Testis (tissue), 3 donors: Measurements from ENCODE around the gene PDCD5. TPM values are rescaled to one million over a fixed set of nuclear protein-coding genes. Genes with fewer than 3 reads are reported as not detected.

Experiments
- DNase-seq: peaks from one replicate; pipeline ENCODE4 v3.0.0-alpha.2; 2019
- H3K27ac ChIP-seq, 2 donors: fragments of 200-600 bp; sonication (generic); one replicate each; pipeline ENCODE4 v1.5.1; 2019
- H3K27me3 ChIP-seq: fragments of 200-600 bp; sonication (generic); one replicate; pipeline ENCODE4 v1.5.1; 2019
- H3K36me3 ChIP-seq: fragments of 200-600 bp; sonication (generic); one replicate; pipeline ENCODE4 v1.5.1; 2017; ENCODE audit warnings: low read depth; ENCODE audit errors: missing control alignments
- H3K4me1 ChIP-seq: fragments of 200-600 bp; sonication (generic); one replicate; pipeline ENCODE4 v1.5.1; 2019
- H3K4me3 ChIP-seq, 2 donors: fragments of 200-600 bp; sonication (generic); one replicate each; pipeline ENCODE4 v1.5.1; 2017 to 2019
- H3K9me3 ChIP-seq: fragments of 200-600 bp; sonication (generic); one replicate; pipeline ENCODE4 v1.5.1; 2017
- POLR2A ChIP-seq: fragments of 450-650 bp; IDR thresholded peaks from one replicate; pipeline ENCODE4 v1.6.1; 2017; ENCODE audit warnings: antibody characterized with exemption, mild to moderate bottlenecking, moderate library complexity
- WGBS, 2 donors: methylation state at CpG; one replicate each; pipeline ENCODE4 v1.1.5; 2018; 5-methylcytosine and 5-hydroxymethylcytosine counted together
- intact Hi-C: fragments of 100-400 bp; cut with DNase I; formaldehyde crosslinking; loops from one replicate; pipeline ENCODE4 v1.15.1; 2023; ENCODE audit warnings: low total_unique reads
- polyA plus RNA-seq: library from polyadenylated mRNA; stranded (reverse); fragments of 350-450 nt; fragmentation: Illumina TruSeq; extraction: RNeasy Lipid Tissue Mini Kit (QIAGEN cat#74804); gene quantifications from one replicate; pipeline ENCODE4 v1.2.3, GENCODE V29; 2014; ENCODE audit warnings: low read depth, low replicate concordance; ENCODE audit not compliant: insufficient read depth
- small RNA-seq, 2 donors: library from RNA; depleted of rRNA; stranded (forward); fragments of <200 nt; gene quantifications; one replicate each; pipeline ENCODE3, GENCODE V24; 2016
- total RNA-seq, 2 donors: library from RNA; depleted of rRNA; stranded (reverse); fragments of >200 nt; gene quantifications; one replicate each; pipeline ENCODE4 v1.2.3, GENCODE V29; 2016
- TF ChIP-seq, protein P1 (sequence below), 3 experiments: fragments of 450-650 bp in 2 of 3; fragments of 200-600 bp in 1 of 3; sonication (generic) in 1 of 3; IDR thresholded peaks; one replicate each; pipeline ENCODE4 v1.5.1; 2016 to 2019; ENCODE audit warnings: antibody characterized with exemption in 3 of 3, mild to moderate bottlenecking in 2 of 3, moderate library complexity in 1 of 3

PDCD5 gene
- total and polyA plus RNA-seq, 3 donors from 2014 or later, result 114 to 157 (median 152) TPM

DNA sequence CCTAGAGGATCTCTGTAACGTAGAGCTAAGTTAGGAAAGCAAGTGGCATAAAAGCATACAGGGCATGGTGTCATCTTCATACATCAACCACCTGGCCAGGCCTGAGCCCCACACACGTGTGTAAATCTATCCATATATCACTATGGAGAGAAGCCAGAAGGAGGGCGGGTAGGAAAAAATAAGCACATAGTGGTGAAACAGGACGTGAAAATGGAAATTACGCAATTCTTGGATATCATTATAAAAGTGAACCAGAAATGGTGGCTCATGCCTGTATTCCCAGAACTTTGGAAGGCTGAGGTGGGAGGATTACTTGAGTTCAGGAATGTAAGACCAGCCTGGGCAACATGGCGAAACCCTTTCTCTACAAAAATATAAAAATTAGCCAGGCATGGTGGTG lies 43.4 kb downstream of the PDCD5 start:
- no peak for DNase-seq
- Histone ChIP-seq H3K27ac (no peak overlapping the region), H3K36me3 (no peaks in the 10 kb centered on the region), H3K9me3 (no peaks in the 10 kb centered on the region), H3K4me1 (no peaks in the 10 kb centered on the region), H3K4me3 (no peak overlapping the region), H3K27me3 (no peaks in the 10 kb centered on the region)
- intact Hi-C loops, result no loop called here
- TF ChIP-seq, protein P1, sequence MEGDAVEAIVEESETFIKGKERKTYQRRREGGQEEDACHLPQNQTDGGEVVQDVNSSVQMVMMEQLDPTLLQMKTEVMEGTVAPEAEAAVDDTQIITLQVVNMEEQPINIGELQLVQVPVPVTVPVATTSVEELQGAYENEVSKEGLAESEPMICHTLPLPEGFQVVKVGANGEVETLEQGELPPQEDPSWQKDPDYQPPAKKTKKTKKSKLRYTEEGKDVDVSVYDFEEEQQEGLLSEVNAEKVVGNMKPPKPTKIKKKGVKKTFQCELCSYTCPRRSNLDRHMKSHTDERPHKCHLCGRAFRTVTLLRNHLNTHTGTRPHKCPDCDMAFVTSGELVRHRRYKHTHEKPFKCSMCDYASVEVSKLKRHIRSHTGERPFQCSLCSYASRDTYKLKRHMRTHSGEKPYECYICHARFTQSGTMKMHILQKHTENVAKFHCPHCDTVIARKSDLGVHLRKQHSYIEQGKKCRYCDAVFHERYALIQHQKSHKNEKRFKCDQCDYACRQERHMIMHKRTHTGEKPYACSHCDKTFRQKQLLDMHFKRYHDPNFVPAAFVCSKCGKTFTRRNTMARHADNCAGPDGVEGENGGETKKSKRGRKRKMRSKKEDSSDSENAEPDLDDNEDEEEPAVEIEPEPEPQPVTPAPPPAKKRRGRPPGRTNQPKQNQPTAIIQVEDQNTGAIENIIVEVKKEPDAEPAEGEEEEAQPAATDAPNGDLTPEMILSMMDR (IDR thresholded peaks at IDR 0.05), result no peak
- no peak for TF ChIP-seq POLR2A
- 92% methylated on average over 6 of the region's 6 CpGs for WGBS, 2 donors

DNA sequence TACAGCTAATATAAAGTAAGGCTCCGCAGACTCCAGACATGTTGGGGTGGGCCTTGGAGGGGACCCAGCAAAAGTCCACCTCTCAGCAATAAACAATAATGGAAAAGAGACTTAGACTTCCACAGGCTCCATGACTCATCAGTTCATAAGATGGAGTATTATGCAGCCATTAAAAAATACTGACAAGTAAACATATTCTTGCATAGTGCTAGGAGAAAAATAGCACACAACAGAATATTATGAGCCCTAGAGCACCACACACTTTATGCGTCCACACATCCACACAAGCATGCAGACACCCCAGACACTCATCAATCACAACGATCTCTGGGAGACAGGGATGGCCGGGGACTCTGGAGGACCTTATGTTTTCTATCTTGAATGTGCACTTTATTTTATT lies 46.0 kb downstream of the PDCD5 start:
- Histone ChIP-seq H3K4me3 (no peak overlapping the region), H3K36me3 (no peaks in the 10 kb centered on the region)
- intact Hi-C loops, result no loop called here

DNA sequence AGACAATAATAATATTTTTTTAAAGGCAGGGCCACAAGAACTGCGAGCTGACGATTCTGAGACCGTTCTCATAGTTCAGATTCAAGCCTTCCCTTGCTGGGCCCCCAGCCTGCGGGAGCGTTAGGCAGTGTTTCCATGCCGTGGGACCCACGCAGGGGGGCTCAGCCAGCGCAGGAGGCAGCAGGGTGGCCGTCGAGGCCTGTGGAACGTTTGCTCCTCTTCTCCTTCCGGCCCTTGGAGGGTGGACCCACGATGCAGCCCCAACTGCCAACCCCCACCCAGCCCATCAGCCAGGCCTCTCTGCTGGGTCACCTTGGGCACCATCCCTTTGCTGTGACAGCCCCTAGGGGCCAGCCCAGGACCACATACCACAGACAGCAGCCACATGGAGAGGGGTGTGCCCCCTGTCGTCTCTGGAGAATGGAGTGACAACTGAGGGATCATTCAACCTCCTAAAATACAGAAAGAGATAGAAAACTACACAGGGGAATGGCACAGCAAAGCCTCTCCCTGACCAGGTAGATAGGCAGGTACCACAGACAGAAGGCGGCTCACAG lies 46.8 kb downstream of the PDCD5 start:
- Histone ChIP-seq H3K27me3 (no peaks in the 10 kb centered on the region), H3K36me3 (no peaks in the 10 kb centered on the region), H3K27ac (no peak overlapping the region), H3K9me3 (no peaks in the 10 kb centered on the region), H3K4me3 (no peak overlapping the region), H3K4me1 (no peaks in the 10 kb centered on the region)
- intact Hi-C loops, result no loop called here
- no peak for DNase-seq
- no peak for TF ChIP-seq POLR2A
- TF ChIP-seq, protein P1 (IDR thresholded peaks at IDR 0.05), result no peak
- 75 to 88% methylated on average over 2 to 15 of the region's 15 CpGs for WGBS, 2 donors

More for the DNA sequence above, 46.0 kb downstream of the PDCD5 start:
- Histone ChIP-seq H3K9me3 (no peaks in the 10 kb centered on the region), H3K4me1 (no peaks in the 10 kb centered on the region), H3K27ac (no peak overlapping the region), H3K27me3 (no peaks in the 10 kb centered on the region)
- TF ChIP-seq, protein P1 (IDR thresholded peaks at IDR 0.05), result no peak
- TF ChIP-seq POLR2A, result no peak
- DNase-seq, result no peak
- WGBS, 2 donors, result 97 to 98% methylated on average over 4 of the region's 4 CpGs

DNA sequence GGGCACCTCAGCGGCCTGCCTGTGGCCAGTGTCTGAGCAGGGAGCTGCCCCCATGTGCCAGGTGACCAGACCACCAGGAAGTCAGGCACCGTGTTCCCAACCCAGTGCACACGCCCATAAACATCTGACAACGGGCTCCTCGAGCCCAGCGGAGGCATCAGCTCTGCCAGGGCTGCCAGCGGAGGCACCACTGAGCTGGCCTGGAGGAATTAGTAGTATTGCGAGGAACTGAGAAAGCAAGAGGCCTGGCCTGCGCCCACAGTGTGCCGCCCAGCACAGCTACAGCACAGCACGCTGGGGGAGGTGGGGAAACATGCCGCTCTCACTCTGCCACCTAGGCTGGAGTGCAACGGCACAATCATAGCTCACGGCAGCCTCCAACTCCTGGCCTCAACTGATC lies 49.3 kb downstream of the PDCD5 start:
- intact Hi-C loops, result no loop called here
- no peak for TF ChIP-seq POLR2A
- Histone ChIP-seq H3K9me3 (no peaks in the 10 kb centered on the region), H3K27me3 (no peaks in the 10 kb centered on the region), H3K4me1 (no peaks in the 10 kb centered on the region), H3K36me3 (no peaks in the 10 kb centered on the region), H3K27ac (no peak overlapping the region), H3K4me3 (no peak overlapping the region)
- DNase-seq, result no peak
- WGBS, 2 donors, result 88 to 92% methylated on average over 12 to 14 of the region's 14 CpGs

DNA sequence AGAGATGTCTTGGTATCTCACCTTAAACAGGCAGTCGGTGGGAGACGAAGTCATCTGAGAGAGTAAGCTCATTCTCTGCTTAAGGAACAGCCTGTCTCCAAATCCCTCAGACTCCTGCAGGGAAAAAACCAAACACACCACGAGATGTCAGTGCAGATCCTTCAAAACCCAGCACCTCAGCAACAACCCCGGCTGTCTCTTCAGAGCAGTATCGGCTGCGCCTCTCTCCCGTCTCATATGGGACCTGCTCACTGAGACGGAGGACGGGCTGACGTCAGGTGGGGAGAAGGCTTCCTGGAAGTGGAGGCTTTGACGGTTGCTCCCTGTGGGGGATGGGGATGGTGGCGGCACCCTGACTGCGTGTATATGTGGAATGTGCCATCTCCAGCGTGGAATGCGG lies 50.4 kb downstream of the PDCD5 start:
- Histone ChIP-seq H3K27me3 (no peaks in the 10 kb centered on the region), H3K4me1 (no peaks in the 10 kb centered on the region), H3K36me3 (no peaks in the 10 kb centered on the region), H3K27ac (no peak overlapping the region), H3K4me3 (no peak overlapping the region), H3K9me3 (no peaks in the 10 kb centered on the region)
- DNase-seq, result no peak
- 88 to 89% methylated on average over 15 of the region's 15 CpGs for WGBS, 2 donors
- TF ChIP-seq, protein P1 (IDR thresholded peaks at IDR 0.05), result no peak
- TF ChIP-seq POLR2A, result no peak
- intact Hi-C loops, result no loop called here

Small RNA genes lying within 50 kb of the gene (small RNA-seq; reads per million reads assigned to genes)
- 0.27 to 0.38 reads per million in 2 donors for gene SNORA68B

Other genes with a start within 250 kb of the PDCD5 start
- 10 to 100 TPM; 50.6 to 53.0 TPM for gene ZNF507, start 235.6 kb upstream of the PDCD5 start, total RNA-seq
- gene ZNF507, start 235.6 kb upstream of the PDCD5 start, polyA plus RNA-seq, result 40.5 TPM
- gene DPY19L3, start 175.4 kb upstream of the PDCD5 start, total RNA-seq, result 10 to 100 TPM; 68.9 to 79.9 TPM
- 23.8 TPM for gene DPY19L3, start 175.4 kb upstream of the PDCD5 start, polyA plus RNA-seq
- 10 to 100 TPM; 45.8 to 54.4 TPM for gene ANKRD27, start 94.0 kb downstream of the PDCD5 start, total RNA-seq
- 34.6 TPM for gene ANKRD27, start 94.0 kb downstream of the PDCD5 start, polyA plus RNA-seq
- 1 to 10 TPM in 1 of 2 donors, under 1 TPM in 1; 0.94 to 2.4 TPM for gene RGS9BP, start 94.7 kb downstream of the PDCD5 start, total RNA-seq
- gene RGS9BP, start 94.7 kb downstream of the PDCD5 start, polyA plus RNA-seq, result 0.58 TPM
- gene NUDT19, start 110.6 kb downstream of the PDCD5 start, total RNA-seq, result 10 to 100 TPM; 11.3 to 15.5 TPM
- gene NUDT19, start 110.6 kb downstream of the PDCD5 start, polyA plus RNA-seq, result 6.7 TPM
- gene TDRD12, start 138.6 kb downstream of the PDCD5 start, total RNA-seq, result 10 to 100 TPM; 24.3 to 30.6 TPM
- gene TDRD12, start 138.6 kb downstream of the PDCD5 start, polyA plus RNA-seq, result 33.4 TPM